Fibroblast of the conjunctiva (primary cell): ENCODE results near the gene CDHR3.
"Not testable (repeated sequence)": the region's sequence is repeated elsewhere in the genome, so short reads cannot be mapped to it uniquely, and the experiment has no call there.

Experiments used
- DNase-seq: peaks from one replicate; pipeline ENCODE4 v3.0.0-alpha.2; 2010; ENCODE audit warnings: low read depth

The CDHR3 gene

GRCh38 chr7:105996860-105997737 lies 34.0 kb downstream of the CDHR3 start:
- no peak for DNase-seq

- DNase-seq: no peak
Observed at GRCh38 chr7:105999256-105999655, 36.2 kb downstream of the CDHR3 start.

DNA sequence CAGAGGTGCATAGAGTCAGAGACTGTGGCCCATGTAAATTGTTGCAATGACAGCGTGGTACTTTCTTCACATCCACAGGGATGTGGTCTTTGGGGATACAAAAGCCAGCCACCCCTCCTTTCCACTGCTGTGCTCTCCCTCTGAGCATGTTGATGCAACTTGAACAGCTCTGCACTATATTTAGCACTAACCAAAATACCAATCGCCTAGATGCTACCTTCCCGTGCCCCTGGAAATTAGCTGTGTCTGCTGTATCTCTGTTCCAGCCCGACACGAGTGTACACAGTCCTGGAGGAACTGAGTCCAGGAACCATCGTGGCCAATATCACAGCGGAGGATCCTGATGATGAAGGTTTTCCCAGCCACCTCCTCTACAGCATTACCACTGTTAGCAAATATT lies 38.1 kb downstream of the CDHR3 start:
- DNase-seq: no peak

GRCh38 chr7:106001886-106002285 lies 38.8 kb downstream of the CDHR3 start:
- DNase-seq: no peak

- DNase-seq: no peak
Observed at GRCh38 chr7:106003525-106004064, 40.5 kb downstream of the CDHR3 start.

DNA sequence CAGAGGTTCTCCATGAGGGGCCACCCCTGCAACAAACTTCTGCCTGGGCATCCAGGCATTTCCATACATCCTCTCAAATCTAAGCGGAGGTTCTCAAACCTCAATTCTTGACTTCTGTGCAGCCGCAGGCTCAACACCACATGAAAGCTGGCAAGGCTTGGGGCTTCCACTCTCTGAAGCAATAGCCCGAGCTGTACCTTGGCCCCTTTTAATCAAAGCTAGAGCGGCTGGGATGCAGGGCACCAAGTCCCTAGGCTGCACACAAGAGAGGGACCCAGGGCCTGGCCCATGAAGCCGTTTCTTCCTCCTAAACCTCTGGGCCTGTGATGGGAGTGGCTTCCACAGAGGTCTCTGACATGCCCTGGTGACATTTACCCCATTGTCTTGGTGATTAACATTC lies 43.8 kb downstream of the CDHR3 start:
- DNase-seq: no peak

DNA sequence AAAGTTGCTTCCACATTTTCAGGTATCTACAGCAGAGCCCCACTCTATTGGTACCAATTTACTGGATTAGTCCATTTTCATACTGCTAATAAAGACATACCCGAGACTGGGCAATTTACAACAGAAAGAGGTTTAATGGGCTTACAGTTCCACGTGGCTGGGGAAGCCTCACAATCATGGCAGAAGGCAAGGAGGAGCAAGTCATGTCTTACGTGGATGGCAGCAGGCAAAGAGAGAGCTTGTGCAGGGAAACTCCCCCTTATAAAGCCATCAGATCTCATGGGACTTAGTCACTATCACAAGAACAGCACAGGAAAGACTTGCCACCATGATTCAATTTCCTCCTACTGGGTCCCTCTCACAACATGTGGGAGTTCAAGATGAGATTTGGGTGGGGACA lies 44.7 kb downstream of the CDHR3 start:
- not testable (repeated sequence) for DNase-seq

DNA sequence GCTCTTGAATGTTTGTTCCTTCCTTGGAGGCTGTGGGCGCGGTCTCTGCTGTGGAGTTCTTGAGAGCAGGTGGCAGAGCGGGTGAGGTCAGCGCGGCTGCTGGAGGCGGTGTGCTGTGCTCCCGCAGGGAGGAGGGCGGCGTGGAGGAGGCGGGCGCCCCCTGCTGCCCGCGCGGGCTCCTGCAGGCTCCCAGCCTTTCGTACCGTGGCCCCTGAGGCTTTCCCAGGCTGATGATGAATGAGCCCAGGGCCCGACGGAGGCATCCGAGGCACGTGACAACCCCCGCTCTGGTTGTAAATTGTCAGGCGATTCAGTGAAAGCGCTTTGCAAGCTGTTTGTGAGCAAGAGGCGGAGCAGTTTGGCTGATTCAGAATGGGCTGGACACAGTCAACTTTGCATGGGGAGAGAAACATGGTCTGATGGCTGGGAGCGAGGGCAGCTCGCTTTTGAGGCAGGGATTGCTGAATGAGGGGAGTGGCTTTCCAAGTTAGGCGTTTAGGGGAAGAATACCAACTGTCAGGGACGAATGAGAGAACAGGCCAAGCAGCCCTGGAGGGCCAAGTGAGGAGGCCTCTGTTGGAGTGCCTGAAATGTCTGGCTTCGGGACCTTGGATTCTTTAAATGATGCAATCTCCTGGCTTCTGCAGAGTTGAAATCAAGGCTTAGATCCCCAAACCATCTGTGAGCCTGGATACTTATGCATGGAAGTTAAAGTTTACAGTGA lies 46.6 kb downstream of the CDHR3 start:
- DNase-seq: peak; percentile 93

- no peak for DNase-seq
Observed at GRCh38 chr7:106010331-106010730, 47.3 kb downstream of the CDHR3 start.

DNA sequence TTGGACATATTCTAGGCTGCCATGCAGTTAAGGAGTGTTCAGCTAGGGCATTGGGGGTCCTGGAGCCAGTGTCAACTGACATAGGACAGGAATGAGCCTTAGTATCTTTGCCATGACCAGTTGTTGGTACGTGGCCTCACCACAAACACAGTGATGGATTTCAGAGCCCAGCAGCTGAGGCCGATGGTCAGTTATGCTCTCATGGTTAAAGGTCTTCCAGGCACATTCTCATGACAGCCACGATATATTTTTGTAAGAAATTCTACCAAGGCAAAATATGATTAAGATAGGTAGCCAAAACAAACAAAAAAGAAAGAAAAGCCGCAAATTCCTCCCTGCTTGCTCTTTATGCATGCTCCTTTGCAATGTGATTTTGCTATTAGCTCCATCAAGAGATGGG lies 47.8 kb downstream of the CDHR3 start:
- DNase-seq: no peak

- DNase-seq: no peak
Observed at GRCh38 chr7:106012184-106012583, 49.1 kb downstream of the CDHR3 start.

- DNase-seq: peak; percentile 57
Observed at GRCh38 chr7:106012935-106013439, 49.9 kb downstream of the CDHR3 start.

DNA sequence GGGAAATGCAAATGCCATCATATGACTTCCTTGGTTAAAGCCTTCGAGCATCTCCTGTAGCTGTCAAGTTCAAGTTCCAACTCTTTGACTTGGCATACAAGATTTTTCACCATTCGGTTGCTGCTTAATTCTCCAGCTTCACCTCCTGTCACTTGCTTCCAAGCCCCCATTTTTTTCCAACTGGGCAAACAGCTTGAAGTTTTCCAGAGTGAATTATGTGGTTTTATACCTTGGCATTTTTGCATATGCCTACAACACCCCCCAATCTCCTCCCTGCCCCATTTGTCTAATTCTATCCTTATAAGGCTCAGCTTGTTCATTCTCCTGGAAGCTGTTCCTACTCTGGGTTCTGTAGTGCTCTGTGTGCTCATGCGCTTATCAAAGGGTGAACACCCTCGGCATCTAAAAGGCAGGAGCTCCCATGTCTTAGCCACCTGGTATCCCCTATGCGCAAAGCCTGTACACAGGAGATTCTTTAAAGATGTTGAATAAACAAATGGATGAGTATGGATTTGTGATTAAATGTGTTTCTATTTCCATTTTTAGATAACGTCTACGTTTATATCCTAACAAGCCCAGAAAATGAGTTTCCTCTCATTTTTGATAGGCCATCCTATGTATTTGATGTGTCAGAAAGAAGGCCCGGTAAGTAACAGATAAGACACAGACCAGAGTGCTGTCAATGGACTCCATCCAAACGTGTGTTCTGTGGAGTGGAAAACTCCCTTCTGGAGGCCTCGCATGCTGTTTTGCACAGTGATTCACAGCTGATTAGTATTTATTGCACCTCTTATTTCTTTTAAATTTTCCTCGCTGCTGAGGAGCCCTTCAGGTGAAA lies 52.5 kb downstream of the CDHR3 start:
- DNase-seq: no peak

DNA sequence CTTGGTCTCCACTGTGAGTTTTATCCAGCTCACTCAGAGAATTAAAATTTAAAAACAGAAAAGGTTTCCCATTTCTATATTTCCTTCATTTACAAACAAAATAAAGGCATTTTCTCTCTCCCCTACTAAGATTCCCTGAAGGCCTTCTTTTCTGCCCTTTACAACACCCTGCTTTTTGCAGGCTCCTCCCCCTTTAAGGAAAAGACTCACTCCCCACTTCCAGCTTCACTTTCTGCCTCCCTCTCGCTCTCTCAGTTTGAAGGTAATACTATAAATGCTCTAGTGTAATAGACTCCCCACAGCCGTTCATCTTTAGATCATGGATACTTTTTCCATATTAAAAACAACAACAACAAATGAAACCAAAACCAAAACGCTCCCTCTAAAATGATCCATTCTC lies 53.3 kb downstream of the CDHR3 start:
- DNase-seq: no peak

DNA sequence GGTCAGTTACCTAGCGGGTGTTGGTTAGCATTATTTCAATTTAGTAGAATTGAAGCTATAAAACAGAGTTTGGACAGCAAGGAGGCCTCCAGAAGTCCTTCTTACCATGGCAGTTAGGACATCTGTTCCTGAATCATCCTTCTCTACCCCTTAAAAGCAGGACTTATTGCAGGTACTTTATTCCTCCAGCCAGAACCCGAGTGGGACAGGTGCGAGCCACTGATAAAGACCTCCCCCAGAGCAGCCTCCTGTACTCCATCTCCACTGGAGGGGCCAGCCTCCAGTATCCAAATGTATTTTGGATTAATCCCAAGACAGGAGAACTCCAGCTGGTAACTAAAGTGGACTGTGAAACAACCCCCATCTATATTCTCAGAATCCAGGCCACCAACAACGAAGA lies 54.6 kb downstream of the CDHR3 start:
- no peak for DNase-seq

- DNase-seq: no peak
Observed at GRCh38 chr7:106018566-106019469, 55.8 kb downstream of the CDHR3 start.

- DNase-seq: no peak
Observed at GRCh38 chr7:106019470-106019820, 56.4 kb downstream of the CDHR3 start.

GRCh38 chr7:106021151-106022067 lies 58.3 kb downstream of the CDHR3 start:
- peak; percentile 42 for DNase-seq

GRCh38 chr7:106022193-106022821 lies 59.2 kb downstream of the CDHR3 start:
- no peak for DNase-seq
